Hepatocyte (in vitro differentiated cells): ENCODE results near the gene ATP9B. TPM values are rescaled to one million over a fixed set of nuclear protein-coding genes. Genes with fewer than 3 reads are reported as not detected.
"Not testable (repeated sequence)": the region's sequence is repeated elsewhere in the genome, so short reads cannot be mapped to it uniquely, and the experiment has no call there.

ENCODE experiments used
- DNase-seq: peaks from one replicate; pipeline ENCODE4 v3.0.0-alpha.2; 2016; ENCODE audit warnings: low spot score
- H2AFZ ChIP-seq: fragments of 200-600 bp; sonication (generic); 2 replicates; pipeline ENCODE4 v1.6.0; 2016; ENCODE audit warnings: antibody characterized with exemption, mild to moderate bottlenecking
- H3K27ac ChIP-seq: fragments of 200-600 bp; sonication (generic); 2 replicates; pipeline ENCODE4 v1.5.1; 2016; ENCODE audit warnings: mild to moderate bottlenecking
- H3K27me3 ChIP-seq: fragments of 200-600 bp; sonication (generic); 2 replicates; pipeline ENCODE4 v1.6.1; 2016
- H3K36me3 ChIP-seq: fragments of 200-600 bp; sonication (generic); replicated peaks from 2 replicates; pipeline ENCODE4 v1.5.1; 2016; ENCODE audit warnings: low read depth; ENCODE audit not compliant: insufficient read depth
- H3K4me1 ChIP-seq: fragments of 200-600 bp; sonication (generic); 2 replicates; pipeline ENCODE4 v1.5.1; 2016; ENCODE audit warnings: mild to moderate bottlenecking, moderate library complexity; ENCODE audit not compliant: insufficient read depth
- H3K4me2 ChIP-seq: fragments of 200-600 bp; sonication (generic); 2 replicates; pipeline ENCODE4 v1.6.0; 2016
- H3K4me3 ChIP-seq: fragments of 200-600 bp; sonication (generic); 2 replicates; pipeline ENCODE4 v1.5.1; 2016; ENCODE audit warnings: mild to moderate bottlenecking
- H3K79me2 ChIP-seq: fragments of 200-600 bp; sonication (generic); 2 replicates; pipeline ENCODE4 v1.6.0; 2017; ENCODE audit warnings: mild to moderate bottlenecking
- H3K9me2 ChIP-seq: fragments of 200-600 bp; sonication (generic); replicated peaks from 2 replicates; pipeline ENCODE4 v1.6.0; 2017; ENCODE audit warnings: mild to moderate bottlenecking; ENCODE audit not compliant: insufficient read depth
- H3K9me3 ChIP-seq: fragments of 200-600 bp; sonication (generic); 2 replicates; pipeline ENCODE4 v1.5.1; 2016; ENCODE audit warnings: low read depth, mild to moderate bottlenecking
- H4K20me1 ChIP-seq: fragments of 200-600 bp; sonication (generic); 2 replicates; pipeline ENCODE4 v1.6.0; 2016; ENCODE audit warnings: mild to moderate bottlenecking; ENCODE audit not compliant: insufficient read depth, poor library complexity, severe bottlenecking
- EZH2 ChIP-seq: fragments of 200-600 bp; sonication (generic); IDR thresholded peaks from 2 replicates; pipeline ENCODE4 v1.6.1; 2016; ENCODE audit warnings: antibody characterized with exemption, mild to moderate bottlenecking, borderline replicate concordance
- EZH2phosphoT487 ChIP-seq: fragments of 200-600 bp; sonication (generic); IDR thresholded peaks from one replicate; pipeline ENCODE4 v1.6.1; 2018; ENCODE audit warnings: antibody characterized with exemption, mild to moderate bottlenecking, low read depth, moderate library complexity; ENCODE audit not compliant: unreplicated experiment, severe bottlenecking
- WGBS: methylation state at CpG from one replicate; pipeline ENCODE4 v1.1.6; 2016; ENCODE audit warnings: low lambda C conversion rate; ENCODE audit errors: missing lambda C conversion rate; 5-methylcytosine and 5-hydroxymethylcytosine counted together
- polyA plus RNA-seq: library from polyadenylated mRNA; unstranded; fragments of >200 nt; fragmentation: Nextera tagmentation; extraction: Ambion mirVana; gene quantifications from 2 replicates; pipeline ENCODE4 v1.2.1, GENCODE V29; 2016
- total RNA-seq: library from RNA; depleted of rRNA; stranded (reverse); fragments of >200 nt; gene quantifications from 2 replicates; pipeline ENCODE4 v1.2.3, GENCODE V29; 2014
- TF ChIP-seq, protein P1 (sequence below): fragments of 200-600 bp; sonication (generic); IDR thresholded peaks from 2 replicates; pipeline ENCODE4 v1.5.1; 2016; ENCODE audit warnings: antibody characterized with exemption, mild to moderate bottlenecking; ENCODE audit not compliant: poor library complexity

Gene ATP9B
- total and polyA plus RNA-seq, 2 experiments from 2014 or later = 14.6 to 23.8 TPM

DNA sequence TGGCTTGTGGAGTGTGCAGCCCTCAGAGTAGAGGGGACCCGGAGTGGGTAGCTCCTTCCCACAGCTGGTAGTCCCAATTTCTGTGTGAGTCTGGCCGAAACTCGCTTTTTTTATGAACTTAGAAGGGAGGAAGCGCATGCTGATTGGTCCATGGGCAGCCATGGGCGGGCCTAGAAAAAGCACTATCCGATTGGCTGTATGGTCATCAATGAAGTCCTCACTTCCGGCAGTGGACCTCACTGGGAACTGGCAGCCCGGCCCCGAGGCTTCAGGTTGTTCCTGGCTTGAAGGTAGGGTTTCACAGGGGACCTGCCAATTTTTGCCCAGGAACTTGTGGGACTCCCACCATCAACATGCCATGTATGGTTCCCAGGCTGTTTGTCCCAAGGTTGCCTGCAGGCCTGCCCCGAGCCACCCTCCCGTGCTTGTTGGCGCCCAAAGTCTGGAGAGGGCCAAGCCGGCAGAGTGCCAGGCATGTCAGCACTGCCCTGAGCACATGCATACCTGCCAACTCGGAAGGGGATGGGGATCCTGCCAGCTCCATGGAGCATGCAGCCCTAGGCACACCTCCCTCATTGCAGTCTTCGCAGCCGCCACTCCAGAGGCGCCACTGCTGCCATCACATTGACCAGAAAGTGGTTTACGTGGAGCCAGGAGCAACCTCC lies 98.5 kb downstream of the ATP9B start:
- H3K4me2 ChIP-seq = no peak overlapping the region
- H3K27ac ChIP-seq = no peak overlapping the region
- H3K9me2 ChIP-seq = no peaks in the 10 kb centered on the region
- 98% methylated on average over 18 of the region's 18 CpGs for WGBS
- no peak overlapping the region for H3K4me3 ChIP-seq
- no peaks in the 10 kb centered on the region for H4K20me1 ChIP-seq
- H3K79me2 ChIP-seq = no peaks in the 10 kb centered on the region
- H2AFZ ChIP-seq = no peak overlapping the region
- no peaks in the 10 kb centered on the region for H3K4me1 ChIP-seq
- no peaks in the 10 kb centered on the region for H3K27me3 ChIP-seq
- no peaks in the 10 kb centered on the region for H3K36me3 ChIP-seq
- no peaks in the 10 kb centered on the region for H3K9me3 ChIP-seq
- DNase-seq = no peak
- TF ChIP-seq EZH2phosphoT487 = no peak
- TF ChIP-seq, protein P1, sequence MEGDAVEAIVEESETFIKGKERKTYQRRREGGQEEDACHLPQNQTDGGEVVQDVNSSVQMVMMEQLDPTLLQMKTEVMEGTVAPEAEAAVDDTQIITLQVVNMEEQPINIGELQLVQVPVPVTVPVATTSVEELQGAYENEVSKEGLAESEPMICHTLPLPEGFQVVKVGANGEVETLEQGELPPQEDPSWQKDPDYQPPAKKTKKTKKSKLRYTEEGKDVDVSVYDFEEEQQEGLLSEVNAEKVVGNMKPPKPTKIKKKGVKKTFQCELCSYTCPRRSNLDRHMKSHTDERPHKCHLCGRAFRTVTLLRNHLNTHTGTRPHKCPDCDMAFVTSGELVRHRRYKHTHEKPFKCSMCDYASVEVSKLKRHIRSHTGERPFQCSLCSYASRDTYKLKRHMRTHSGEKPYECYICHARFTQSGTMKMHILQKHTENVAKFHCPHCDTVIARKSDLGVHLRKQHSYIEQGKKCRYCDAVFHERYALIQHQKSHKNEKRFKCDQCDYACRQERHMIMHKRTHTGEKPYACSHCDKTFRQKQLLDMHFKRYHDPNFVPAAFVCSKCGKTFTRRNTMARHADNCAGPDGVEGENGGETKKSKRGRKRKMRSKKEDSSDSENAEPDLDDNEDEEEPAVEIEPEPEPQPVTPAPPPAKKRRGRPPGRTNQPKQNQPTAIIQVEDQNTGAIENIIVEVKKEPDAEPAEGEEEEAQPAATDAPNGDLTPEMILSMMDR = no peak
- TF ChIP-seq EZH2 = no peak

DNA sequence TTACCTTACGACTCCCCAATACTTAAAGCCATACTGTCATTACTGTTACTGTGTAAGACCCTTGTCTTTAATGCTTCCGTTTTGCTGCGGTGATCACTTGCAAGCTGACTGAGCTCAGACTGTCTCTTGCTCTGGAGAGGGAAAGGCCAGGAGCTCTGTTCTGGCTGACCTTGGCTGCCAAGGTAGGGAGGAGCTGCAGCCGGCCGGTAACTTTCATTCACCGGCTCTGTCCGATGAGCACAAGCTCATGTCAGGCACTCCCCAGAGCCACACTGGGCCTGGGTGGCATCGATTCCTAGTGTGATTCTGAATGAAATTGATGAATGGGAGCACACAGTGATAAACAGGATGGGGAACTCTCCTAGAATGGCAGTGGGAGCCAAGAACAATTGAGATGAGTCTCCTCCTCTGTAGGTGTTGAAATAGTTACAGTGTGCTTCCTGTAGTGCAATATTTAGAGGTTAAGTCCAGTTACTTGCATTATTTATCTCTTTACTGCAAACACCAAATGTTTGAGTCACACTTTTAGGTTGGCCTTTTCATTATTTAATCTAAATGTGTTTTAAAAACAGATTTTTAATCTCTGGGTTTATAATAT lies 100.9 kb downstream of the ATP9B start:
- H3K36me3 ChIP-seq = no peaks in the 10 kb centered on the region
- H3K27ac ChIP-seq = no peak overlapping the region
- H3K27me3 ChIP-seq = no peaks in the 10 kb centered on the region
- no peaks in the 10 kb centered on the region for H3K9me2 ChIP-seq
- H3K79me2 ChIP-seq = no peaks in the 10 kb centered on the region
- H3K4me2 ChIP-seq = no peak overlapping the region
- no peak for TF ChIP-seq EZH2
- TF ChIP-seq, protein P1 = no peak
- TF ChIP-seq EZH2phosphoT487 = no peak
- no peaks in the 10 kb centered on the region for H3K9me3 ChIP-seq
- no peaks in the 10 kb centered on the region for H4K20me1 ChIP-seq
- H2AFZ ChIP-seq = no peak overlapping the region
- 88% methylated on average over 8 of the region's 8 CpGs for WGBS
- no peak for DNase-seq
- H3K4me3 ChIP-seq = no peak overlapping the region
- no peaks in the 10 kb centered on the region for H3K4me1 ChIP-seq

DNA sequence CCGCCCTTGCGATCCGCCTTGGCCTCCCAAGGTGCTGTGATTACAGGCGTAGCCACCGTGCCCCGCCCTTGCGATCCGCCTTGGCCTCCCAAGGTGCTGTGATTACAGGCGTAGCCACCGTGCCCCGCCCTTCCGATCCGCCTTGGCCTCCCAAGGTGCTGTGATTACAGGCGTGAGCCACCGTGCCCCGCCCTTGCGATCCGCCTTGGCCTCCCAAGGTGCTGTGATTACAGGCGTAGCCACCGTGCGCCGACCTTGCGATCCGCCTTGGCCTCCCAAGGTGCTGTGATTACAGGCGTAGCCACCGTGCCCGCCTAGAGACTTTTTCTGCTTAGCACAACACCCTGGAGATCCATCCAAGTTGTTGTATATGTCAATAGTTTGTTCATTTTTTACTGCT lies 103.1 kb downstream of the ATP9B start:
- WGBS = over 99% methylated on average over 9 of the region's 27 CpGs
- H3K4me1 ChIP-seq, H3K4me2 ChIP-seq, H3K27ac ChIP-seq, DNase-seq, H3K79me2 ChIP-seq, H3K9me2 ChIP-seq, H3K4me3 ChIP-seq, H4K20me1 ChIP-seq, H3K9me3 ChIP-seq, H3K27me3 ChIP-seq, H3K36me3 ChIP-seq, H2AFZ ChIP-seq: not testable (repeated sequence)

DNA sequence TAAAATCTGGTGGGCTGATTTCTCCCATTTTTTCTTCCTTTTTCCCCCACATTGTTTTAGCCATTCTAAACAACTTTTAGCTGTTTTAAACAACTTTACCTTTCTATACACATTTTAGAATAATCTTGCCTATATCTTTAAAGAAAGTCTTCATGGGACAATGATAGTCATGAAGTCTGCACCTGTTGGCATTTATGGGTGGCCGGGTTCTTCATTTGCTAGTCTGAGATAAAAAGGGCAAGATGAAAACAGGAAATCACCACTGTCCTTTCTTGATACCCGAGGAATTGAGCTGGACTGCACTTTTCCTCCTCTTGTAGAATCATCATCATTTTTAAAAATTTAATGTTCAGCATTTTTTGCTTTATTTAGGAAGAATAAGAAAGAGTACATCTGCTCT lies 104.5 kb downstream of the ATP9B start:
- H4K20me1 ChIP-seq = no peaks in the 10 kb centered on the region
- H3K4me3 ChIP-seq = no peak overlapping the region
- no peak for TF ChIP-seq EZH2phosphoT487
- TF ChIP-seq EZH2 = no peak
- TF ChIP-seq, protein P1 = no peak
- WGBS = 97% methylated on average over 2 of the region's 2 CpGs
- H2AFZ ChIP-seq = no peak overlapping the region
- no peak overlapping the region for H3K27ac ChIP-seq
- H3K36me3 ChIP-seq = no peaks in the 10 kb centered on the region
- DNase-seq = no peak
- no peaks in the 10 kb centered on the region for H3K79me2 ChIP-seq
- no peak overlapping the region for H3K4me2 ChIP-seq
- no peaks in the 10 kb centered on the region for H3K9me3 ChIP-seq
- H3K4me1 ChIP-seq = no peaks in the 10 kb centered on the region
- no peaks in the 10 kb centered on the region for H3K27me3 ChIP-seq
- H3K9me2 ChIP-seq = no peaks in the 10 kb centered on the region
